ENCODE results near the gene ZNF528.

GRCh38 chr19:52453324-52454094 lies 55.9 kb downstream of the ZNF528 start, which contains the start of gene ZNF578:
- TF ChIP-seq TCF4 (CRISPR knock-in tag; IDR thresholded peaks at IDR 0.05; ENCODE audit: borderline replicate concordance): no peak
- TF ChIP-seq POU6F1 (CRISPR knock-in tag; IDR thresholded peaks at IDR 0.05; ENCODE audit: borderline replicate concordance, low read depth): no peak
- TF ChIP-seq OSR1 (CRISPR knock-in tag; IDR thresholded peaks at IDR 0.05): no peak
- TF ChIP-seq RARB (CRISPR knock-in tag; IDR thresholded peaks at IDR 0.05): no peak

Measured in SK-N-SH treated with all-trans-retinoic acid at 6 μM for 48 hours (cell line).